SK-N-MC (cell line): ENCODE measurements around the gene SIRPG.

Experiments
- EZH2 ChIP-seq: fragments of 200-600 bp; sonication (generic); IDR thresholded peaks from one replicate; pipeline ENCODE4 v1.6.1; 2017; ENCODE audit warnings: antibody characterized with exemption
- FOXP2 ChIP-seq: optimal IDR thresholded peaks from 2 replicates; pipeline ENCODE3; 2011; ENCODE audit warnings: mild to moderate bottlenecking, moderate library complexity; ENCODE audit not compliant: insufficient read depth; ENCODE audit errors: extremely low read length, control extremely low read depth
- POLR2AphosphoS5 ChIP-seq: IDR thresholded peaks from 2 replicates; pipeline ENCODE4 v1.6.1; 2012; ENCODE audit warnings: mild to moderate bottlenecking, low read depth, low read length, borderline replicate concordance

GRCh38 chr20:1628621-1629020 lies 29.0 kb downstream of the SIRPG start:
- no peak for TF ChIP-seq POLR2AphosphoS5
- no peak for TF ChIP-seq EZH2
- TF ChIP-seq FOXP2: no peak
